HEK293T (cell line): ENCODE results near the gene HSP90AB1.
A peak's percentile ranks its signal among the peaks of the same experiment; 100 is the strongest.

Experiments used
- CTCF ChIA-PET: fragments of 350-600 bp; formaldehyde crosslinking; extraction: SDS; loops from one replicate; lab custom pipeline; 2021; ENCODE audit warnings: antibody characterized with exemption, inconsistent platforms; lab: Yijun Ruan, JAX
- POLR2A ChIA-PET: fragments of 350-600 bp; formaldehyde crosslinking; extraction: SDS; loops from one replicate; lab custom pipeline; 2020; ENCODE audit warnings: antibody characterized with exemption, inconsistent platforms; lab: Yijun Ruan, JAX
- DNase-seq: peaks from one replicate; pipeline ENCODE4 v3.0.0; 2012; ENCODE audit warnings: mixed read lengths; ENCODE audit errors: extremely low spot score
- ARNT ChIP-seq: fragments of 450-650 bp; IDR thresholded peaks from 2 replicates; pipeline ENCODE4 v1.6.1; 2017; ENCODE audit warnings: mild to moderate bottlenecking
- BHLHE40 ChIP-seq: fragments of 450-650 bp; IDR thresholded peaks from 2 replicates; pipeline ENCODE4 v1.6.1; 2016; ENCODE audit warnings: mild to moderate bottlenecking, moderate library complexity, borderline replicate concordance
- CTBP1 ChIP-seq: fragments of 450-650 bp; IDR thresholded peaks from 2 replicates; pipeline ENCODE4 v1.6.1; 2016; ENCODE audit warnings: borderline replicate concordance
- ELF4 ChIP-seq: fragments of 450-650 bp; IDR thresholded peaks from 2 replicates; pipeline ENCODE4 v1.6.1; 2017; ENCODE audit warnings: antibody characterized with exemption
- FOXA1 ChIP-seq: fragments of 450-650 bp; IDR thresholded peaks from 2 replicates; pipeline ENCODE4 v1.6.1; 2016; ENCODE audit warnings: mild to moderate bottlenecking
- FOXK2 ChIP-seq: fragments of 450-650 bp; IDR thresholded peaks from 2 replicates; pipeline ENCODE4 v1.6.1; 2016; ENCODE audit warnings: mild to moderate bottlenecking
- FOXM1 ChIP-seq: fragments of 450-650 bp; IDR thresholded peaks from 2 replicates; pipeline ENCODE4 v1.6.1; 2017; ENCODE audit warnings: mild to moderate bottlenecking, borderline replicate concordance
- HDGF ChIP-seq: fragments of 450-650 bp; IDR thresholded peaks from 2 replicates; pipeline ENCODE4 v1.6.1; 2017; ENCODE audit warnings: antibody characterized with exemption, borderline replicate concordance
- L3MBTL2 ChIP-seq: fragments of 450-650 bp; conservative IDR thresholded peaks from 2 replicates; pipeline ENCODE4 v1.6.1; 2016; ENCODE audit warnings: mild to moderate bottlenecking
- LEF1 ChIP-seq: fragments of 450-650 bp; IDR thresholded peaks from 2 replicates; pipeline ENCODE4 v1.6.1; 2017; ENCODE audit warnings: mild to moderate bottlenecking, borderline replicate concordance
- NFRKB ChIP-seq: fragments of 450-650 bp; IDR thresholded peaks from 2 replicates; pipeline ENCODE4 v1.6.1; 2016; ENCODE audit warnings: mild to moderate bottlenecking, moderate library complexity
- SP1 ChIP-seq: fragments of 450-650 bp; IDR thresholded peaks from 2 replicates; pipeline ENCODE4 v1.6.1; 2017
- SUZ12 ChIP-seq: fragments of 450-650 bp; IDR thresholded peaks from 2 replicates; pipeline ENCODE4 v1.6.1; 2016; ENCODE audit warnings: mild to moderate bottlenecking
- TARDBP ChIP-seq: fragments of 450-650 bp; IDR thresholded peaks from 2 replicates; pipeline ENCODE4 v1.6.1; 2016
- ZNF384 ChIP-seq: fragments of 450-650 bp; IDR thresholded peaks from 2 replicates; pipeline ENCODE4 v1.6.1; 2016
- TF ChIP-seq, protein P1 (sequence below): fragments of 450-650 bp; IDR thresholded peaks from 2 replicates; pipeline ENCODE4 v1.6.1; 2016

The HSP90AB1 gene

DNA sequence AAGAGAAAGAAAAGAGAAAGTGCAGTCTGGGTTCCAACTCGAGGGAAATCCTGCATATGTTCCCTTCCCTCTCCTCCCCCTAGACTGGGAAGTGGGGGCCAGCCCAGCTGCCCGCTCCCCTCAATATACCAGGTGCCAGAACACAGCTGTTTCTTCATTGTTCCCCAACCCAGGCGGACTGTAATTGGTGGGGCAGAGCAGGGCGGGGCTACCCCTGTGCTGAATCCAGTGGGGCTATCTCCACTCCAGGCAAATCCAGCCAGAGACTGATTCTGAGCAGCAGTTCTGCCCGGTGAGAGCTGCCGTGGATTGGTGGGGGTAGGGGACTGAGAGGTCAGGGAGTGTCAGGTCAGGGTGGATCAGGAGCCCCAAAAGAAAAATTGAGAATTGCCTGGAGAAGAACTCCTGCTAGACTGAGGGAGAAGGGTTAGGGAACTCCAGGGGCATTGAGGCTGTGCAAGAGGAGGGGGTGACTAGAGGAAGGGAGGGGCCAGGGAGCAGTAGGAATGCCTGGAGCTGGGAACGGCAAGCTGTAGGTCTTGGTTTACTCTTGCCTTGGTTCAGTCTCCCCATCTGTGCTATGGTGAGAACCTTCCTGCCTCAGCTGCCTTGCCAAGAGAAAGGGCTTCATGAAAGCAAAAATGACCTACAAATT lies 30.1 kb upstream of the HSP90AB1 start, which contains the start of gene MYMX:
Gene MYMX, plus strand, starts transcription at position 250 of the 655 bp plus-strand sequence. CDS start 546 bp downstream, outside the sequence.
- CTCF ChIA-PET: no interaction called here
- TF ChIP-seq LEF1 (no peak), ARNT (no peak)
- no peak for DNase-seq
- POLR2A ChIA-PET: interaction anchor here (0.8 to 1.0 kb wide), 2 partner anchors 30 to 44 kb away, joined by 4 read pairs; partner anchors contain the start of gene HSP90AB1

DNA sequence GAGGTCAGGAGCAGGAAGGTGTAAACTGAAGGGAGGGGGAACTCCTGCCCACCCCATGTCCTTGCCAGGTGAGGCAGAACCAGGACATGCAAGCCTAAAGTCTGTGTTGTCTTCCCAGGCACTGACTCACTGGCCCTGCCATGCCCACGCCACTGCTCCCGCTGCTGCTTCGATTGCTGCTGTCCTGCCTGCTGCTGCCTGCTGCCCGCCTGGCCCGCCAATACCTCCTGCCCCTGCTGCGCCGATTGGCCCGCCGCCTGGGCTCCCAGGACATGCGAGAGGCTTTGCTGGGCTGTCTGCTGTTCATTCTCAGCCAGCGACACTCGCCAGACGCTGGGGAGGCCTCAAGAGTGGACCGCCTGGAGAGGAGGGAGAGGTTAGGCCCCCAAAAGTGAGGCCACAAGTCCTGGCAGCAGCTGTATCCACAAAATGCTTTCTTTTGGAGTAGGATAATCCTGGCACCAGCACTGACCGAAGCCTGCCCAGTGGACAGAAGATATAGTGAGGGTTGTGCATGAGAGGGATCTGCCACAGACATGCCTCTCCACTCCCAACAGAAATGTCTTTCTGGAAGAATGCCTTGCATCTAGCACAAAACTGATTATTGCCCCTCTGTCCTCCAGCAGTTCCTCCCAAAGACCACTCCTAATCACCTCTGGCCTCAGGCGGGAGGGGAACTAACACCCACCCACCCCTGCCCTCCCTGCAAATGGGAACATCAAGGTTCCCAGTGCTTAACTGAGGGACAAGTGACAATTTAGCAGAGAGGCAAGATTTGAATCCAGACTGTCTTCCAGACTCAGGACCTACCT lies 29.4 kb upstream of the HSP90AB1 start:
- POLR2A ChIA-PET: interaction anchor here (0.8 to 2.2 kb wide), 2 partner anchors 30 to 45 kb away, joined by 4 to 14 read pairs; partner anchors contain the start of gene HSP90AB1
- CTCF ChIA-PET: no interaction called here

DNA sequence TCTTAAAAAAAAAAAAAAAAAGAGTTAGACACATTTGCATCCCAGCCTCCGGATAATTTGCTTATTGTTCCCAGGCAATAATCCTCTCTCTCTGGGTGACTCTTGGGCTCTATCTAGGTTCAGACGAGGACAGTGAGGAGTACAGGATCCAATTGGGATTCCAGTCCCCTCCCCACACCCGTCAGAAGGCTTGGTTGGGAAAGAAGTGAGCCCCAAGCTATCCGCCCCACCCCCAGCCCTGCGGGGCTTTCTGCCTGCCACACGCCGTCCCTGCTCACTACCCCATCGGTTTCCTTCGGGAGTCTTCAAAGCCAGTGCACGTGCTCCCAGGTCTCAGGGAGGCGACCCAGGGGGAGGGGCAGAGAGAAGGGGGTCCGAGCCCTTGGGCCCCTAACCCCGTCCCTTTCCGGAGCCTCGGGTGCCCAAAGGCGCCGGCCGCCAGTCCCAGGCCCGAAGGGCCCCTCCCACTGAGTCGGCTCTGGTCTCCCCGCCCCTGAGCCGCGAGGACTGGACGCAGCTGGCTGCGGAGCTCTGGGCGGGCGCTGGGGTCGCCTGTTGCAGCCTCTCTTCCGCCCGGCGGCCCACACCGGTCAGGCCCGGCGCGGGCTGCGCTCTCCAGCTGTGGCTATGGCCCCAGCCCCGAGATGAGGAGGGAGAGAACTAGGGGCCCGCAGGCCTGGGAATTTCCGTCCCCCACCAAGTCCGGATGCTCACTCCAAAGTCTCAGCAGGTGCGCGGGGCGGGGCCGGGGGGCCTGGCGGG lies 27.7 kb upstream of the HSP90AB1 start:
- no peak for TF ChIP-seq BHLHE40
- no peak for TF ChIP-seq ARNT
- peak; percentile 95 for TF ChIP-seq L3MBTL2
- TF ChIP-seq SUZ12: no peak
- peak; percentile 66 for DNase-seq
- POLR2A ChIA-PET: interaction anchor here (0.6 to 2.2 kb wide), 12 partner anchors 10 to 1205 kb away, joined by 3 to 14 read pairs (median 4); partner anchors contain the start of genes HSP90AB1, KLHDC3 and SLC35B2
- CTCF ChIA-PET: interaction anchor here (0.5 to 1.5 kb wide), 6 partner anchors 9 to 85 kb away, joined by 3 to 5 read pairs (median 4); no protein-coding TSS in a partner anchor

More for the DNA sequence above, 29.4 kb upstream of the HSP90AB1 start:
- no peak for TF ChIP-seq BHLHE40
- no peak for TF ChIP-seq HDGF
- no peak for TF ChIP-seq FOXK2
- TF ChIP-seq FOXM1: no peak
- TF ChIP-seq SP1: no peak
- TF ChIP-seq TARDBP: no peak
- TF ChIP-seq L3MBTL2: no peak
- no peak for TF ChIP-seq ZNF384
- TF ChIP-seq CTBP1: no peak
- TF ChIP-seq FOXA1: no peak
- no peak for TF ChIP-seq ARNT
- TF ChIP-seq SUZ12: no peak
- no peak for TF ChIP-seq LEF1
- TF ChIP-seq, protein P1, sequence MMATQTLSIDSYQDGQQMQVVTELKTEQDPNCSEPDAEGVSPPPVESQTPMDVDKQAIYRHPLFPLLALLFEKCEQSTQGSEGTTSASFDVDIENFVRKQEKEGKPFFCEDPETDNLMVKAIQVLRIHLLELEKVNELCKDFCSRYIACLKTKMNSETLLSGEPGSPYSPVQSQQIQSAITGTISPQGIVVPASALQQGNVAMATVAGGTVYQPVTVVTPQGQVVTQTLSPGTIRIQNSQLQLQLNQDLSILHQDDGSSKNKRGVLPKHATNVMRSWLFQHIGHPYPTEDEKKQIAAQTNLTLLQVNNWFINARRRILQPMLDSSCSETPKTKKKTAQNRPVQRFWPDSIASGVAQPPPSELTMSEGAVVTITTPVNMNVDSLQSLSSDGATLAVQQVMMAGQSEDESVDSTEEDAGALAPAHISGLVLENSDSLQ: no peak
- no peak for DNase-seq

DNA sequence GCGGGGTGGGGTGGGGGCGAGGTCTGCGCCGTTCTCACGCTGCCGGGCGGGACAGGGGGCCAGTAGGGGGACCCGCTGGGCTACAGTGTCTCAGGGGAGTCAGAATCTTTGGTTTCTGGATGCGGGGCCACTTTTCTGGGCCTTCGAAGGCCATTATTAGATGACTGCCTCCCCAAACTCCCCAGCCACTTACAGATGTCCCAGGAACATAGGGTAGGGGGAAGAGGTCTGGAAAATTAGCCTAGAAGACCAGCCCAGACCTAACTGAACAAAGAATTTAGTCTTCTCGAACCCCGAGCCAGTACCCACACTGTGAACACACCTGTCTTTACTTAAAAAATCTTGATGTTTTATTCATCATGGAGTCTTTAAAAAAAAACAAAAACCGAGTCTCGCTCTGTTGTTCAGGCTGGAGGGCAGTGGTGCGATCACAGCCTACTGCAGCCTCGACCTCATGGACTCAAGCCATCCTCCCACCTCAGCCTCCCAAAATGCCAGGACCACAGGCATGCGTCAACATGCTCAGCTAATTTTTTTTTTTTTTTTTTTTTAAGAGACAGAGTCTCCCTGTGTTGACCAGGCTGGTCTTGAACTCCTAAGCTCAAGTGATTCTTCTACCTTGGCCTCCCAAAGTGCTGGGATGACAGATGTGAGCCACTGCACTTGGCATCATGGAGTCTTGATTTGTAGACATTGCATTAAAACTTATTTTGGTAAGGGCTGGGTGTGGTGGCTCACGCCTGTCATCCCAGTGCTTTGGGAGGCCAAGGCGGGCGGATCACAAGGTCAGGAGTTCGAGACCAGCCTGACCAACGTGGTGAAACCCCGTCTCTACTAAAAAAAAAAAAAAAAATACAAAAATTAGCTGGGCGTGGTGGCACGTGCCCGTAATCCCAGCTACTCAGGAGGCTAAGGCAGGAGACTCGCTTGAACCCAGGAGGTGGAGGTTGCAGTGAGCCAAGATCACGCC lies 26.8 kb upstream of the HSP90AB1 start:
- CTCF ChIA-PET: interaction anchor here (0.5 to 1.5 kb wide), 4 partner anchors 9 to 48 kb away, joined by 3 to 4 read pairs (median 4); no protein-coding TSS in a partner anchor
- TF ChIP-seq ARNT: no peak
- no peak for TF ChIP-seq HDGF
- no peak for TF ChIP-seq L3MBTL2
- TF ChIP-seq ZNF384: no peak
- TF ChIP-seq ELF4: no peak
- no peak for TF ChIP-seq LEF1
- TF ChIP-seq SUZ12: no peak
- no peak for TF ChIP-seq NFRKB
- TF ChIP-seq, protein P1: no peak
- TF ChIP-seq CTBP1: no peak
- TF ChIP-seq FOXA1: no peak
- POLR2A ChIA-PET: interaction anchor here (0.6 to 2.2 kb wide), 12 partner anchors 10 to 1206 kb away, joined by 3 to 14 read pairs (median 4); partner anchors contain the start of genes HSP90AB1, KLHDC3 and SLC35B2
- DNase-seq: no peak

DNA sequence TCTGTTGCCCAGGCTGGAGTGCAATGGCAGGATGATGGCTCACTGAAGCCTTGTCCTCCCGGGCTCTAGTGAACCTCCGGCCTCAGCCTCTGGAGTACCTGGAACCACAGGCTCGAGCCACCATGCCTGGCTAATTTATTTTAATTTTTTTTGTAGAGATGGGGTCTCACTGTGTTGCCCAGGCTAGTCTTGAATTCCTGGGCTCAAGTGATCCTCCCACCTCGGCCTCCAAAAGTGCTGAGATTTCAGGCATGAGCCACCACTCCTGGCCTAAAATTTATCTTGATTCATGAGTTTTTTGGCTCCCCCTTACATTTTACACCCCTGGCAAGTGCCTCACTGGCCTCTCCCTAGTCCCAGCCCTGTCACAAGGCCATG lies 26.0 kb upstream of the HSP90AB1 start:
- no peak for DNase-seq
- TF ChIP-seq BHLHE40 (no peak), HDGF (no peak), SUZ12 (no peak), CTBP1 (no peak), ELF4 (no peak), FOXA1 (no peak), LEF1 (no peak), FOXK2 (no peak), ZNF384 (no peak), NFRKB (no peak), L3MBTL2 (no peak), TARDBP (no peak), SP1 (no peak), FOXM1 (no peak), ARNT (no peak)
- TF ChIP-seq, protein P1: no peak
- POLR2A ChIA-PET: interaction anchor here (1.0 to 8.0 kb wide), 2 partner anchors 26 to 31 kb away, joined by 3 to 65 read pairs; partner anchors contain the start of gene HSP90AB1
- CTCF ChIA-PET: interaction anchor here (0.6 kb wide), 2 partner anchors 13 to 20 kb away, joined by 3 to 4 read pairs; no protein-coding TSS in a partner anchor
